HG02943 (cell line): ENCODE results near the gene MYO5C.

ENCODE experiments used
- ATAC-seq: cut with Tn5 transposase; IDR thresholded peaks from one replicate; pipeline ENCODE4 v1.9.1; 2021; ENCODE audit warnings: mild to moderate bottlenecking, low read depth, moderate library complexity; ENCODE audit not compliant: unreplicated experiment

Gene MYO5C

GRCh38 chr15:52154896-52155865 lies 140.4 kb downstream of the MYO5C start:
- no peak for ATAC-seq

GRCh38 chr15:52153900-52154895 lies 141.4 kb downstream of the MYO5C start:
- ATAC-seq = no peak

GRCh38 chr15:52151353-52151752 lies 144.3 kb downstream of the MYO5C start:
- ATAC-seq = no peak

GRCh38 chr15:52150871-52151270 lies 144.7 kb downstream of the MYO5C start:
- ATAC-seq = no peak

- ATAC-seq = no peak
Measured at GRCh38 chr15:52150043-52150825, 145.4 kb downstream of the MYO5C start.

- no peak for ATAC-seq
Measured at GRCh38 chr15:52148403-52148802, 147.2 kb downstream of the MYO5C start.

GRCh38 chr15:52146776-52147175 lies 148.8 kb downstream of the MYO5C start:
- ATAC-seq = no peak

- ATAC-seq = no peak
Measured at GRCh38 chr15:52146261-52146660, 149.3 kb downstream of the MYO5C start.

- ATAC-seq = no peak
Measured at GRCh38 chr15:52144656-52145178, 150.9 kb downstream of the MYO5C start.

- ATAC-seq = no peak
Measured at GRCh38 chr15:52143873-52144272, 151.7 kb downstream of the MYO5C start.
